Neuronal stem cell (in vitro differentiated cells): ENCODE measurements around the gene RTBDN.

Source experiments
- DNase-seq: peaks from one replicate; pipeline ENCODE4 v3.0.0-alpha.2; 2013; ENCODE audit warnings: low spot score
- H2AFZ ChIP-seq: one replicate; pipeline ENCODE4 v1.6.1; 2013; ENCODE audit warnings: mild to moderate bottlenecking, low read length, inconsistent platforms
- H2AK5ac ChIP-seq: 2 replicates; pipeline ENCODE4 v1.6.1; 2013; ENCODE audit warnings: low read depth, mild to moderate bottlenecking, inconsistent platforms, low read length, moderate library complexity, mixed read lengths
- H2BK120ac ChIP-seq: 2 replicates; pipeline ENCODE4 v1.6.1; 2013; ENCODE audit warnings: low read depth, mild to moderate bottlenecking, inconsistent platforms, low read length, moderate library complexity, mixed read lengths
- H2BK12ac ChIP-seq: one replicate; pipeline ENCODE4 v1.6.1; 2013; ENCODE audit warnings: low read length, inconsistent platforms
- H2BK15ac ChIP-seq: 2 replicates; pipeline ENCODE4 v1.6.1; 2013; ENCODE audit warnings: mild to moderate bottlenecking, low read length, inconsistent platforms, mixed read lengths
- H2BK5ac ChIP-seq: one replicate; pipeline ENCODE4 v1.6.1; 2013; ENCODE audit warnings: inconsistent platforms, mild to moderate bottlenecking, low read length, moderate library complexity
- H3K14ac ChIP-seq: one replicate; pipeline ENCODE4 v1.6.1; 2013; ENCODE audit warnings: low read length, inconsistent platforms
- H3K18ac ChIP-seq: 2 replicates; pipeline ENCODE4 v1.6.1; 2013; ENCODE audit warnings: low read length, inconsistent platforms
- H3K23ac ChIP-seq: 2 replicates; pipeline ENCODE4 v1.6.1; 2013; ENCODE audit warnings: low read depth, mild to moderate bottlenecking, mixed read lengths, low read length, inconsistent platforms; ENCODE audit not compliant: poor library complexity
- H3K27ac ChIP-seq: replicated peaks from 3 replicates; pipeline ENCODE4 v1.5.1; 2013; ENCODE audit warnings: low read length, inconsistent platforms
- H3K27me3 ChIP-seq, 3 experiments: 2 replicates each; pipeline ENCODE4 v1.6.1; 2013; ENCODE audit warnings: low read length in 3 of 3, mild to moderate bottlenecking in 2 of 3, inconsistent platforms in 1 of 3, low read depth in 1 of 3, mixed read lengths in 1 of 3, moderate library complexity in 1 of 3; ENCODE audit not compliant: control insufficient read depth in 3 of 3, insufficient read depth in 3 of 3
- H3K36me3 ChIP-seq, 2 donors: replicated peaks in 1 of 2; 2 replicates each; pipeline ENCODE4 v1.6.1; 2013; ENCODE audit warnings: low read length in 2 of 2; ENCODE audit not compliant: control insufficient read depth in 2 of 2, insufficient read depth in 2 of 2
- H3K4ac ChIP-seq: 2 replicates; pipeline ENCODE4 v1.6.1; 2013; ENCODE audit warnings: inconsistent platforms, mild to moderate bottlenecking, low read length, moderate library complexity
- H3K4me1 ChIP-seq, 2 donors: 1 replicate in 1 of 2; 2 replicates in 1 of 2; pipeline ENCODE4 v1.6.1; 2013; ENCODE audit warnings: low read length in 2 of 2, low read depth in 1 of 2; ENCODE audit not compliant: control insufficient read depth in 2 of 2, insufficient read depth in 1 of 2
- H3K4me2 ChIP-seq: one replicate; pipeline ENCODE4 v1.6.1; 2013; ENCODE audit warnings: mild to moderate bottlenecking, low read length, inconsistent platforms; ENCODE audit not compliant: insufficient read depth, poor library complexity, severe bottlenecking
- H3K4me3 ChIP-seq, 2 donors: 2 replicates each; pipeline ENCODE4 v1.5.1; 2013; ENCODE audit warnings: low read length in 2 of 2, mild to moderate bottlenecking in 2 of 2, inconsistent platforms in 1 of 2, moderate library complexity in 1 of 2
- H3K79me1 ChIP-seq: one replicate; pipeline ENCODE4 v1.6.1; 2013; ENCODE audit warnings: low read depth, mild to moderate bottlenecking, inconsistent platforms, low read length, moderate library complexity
- H3K9ac ChIP-seq: one replicate; pipeline ENCODE4 v1.6.1; 2013; ENCODE audit warnings: mild to moderate bottlenecking, low read depth, low read length, inconsistent platforms; ENCODE audit not compliant: poor library complexity
- H3K9me3 ChIP-seq, 2 donors: replicated peaks in 1 of 2; 2 replicates each; pipeline versions ENCODE3 to v1.6.1; 2013; ENCODE audit warnings: low read length in 2 of 2, mild to moderate bottlenecking in 2 of 2, inconsistent platforms in 1 of 2, low read depth in 1 of 2, mixed read lengths in 1 of 2, moderate library complexity in 1 of 2; ENCODE audit not compliant: control insufficient read depth in 2 of 2, insufficient read depth in 1 of 2
- H4K8ac ChIP-seq: one replicate; pipeline ENCODE4 v1.6.1; 2013; ENCODE audit warnings: low read depth, mild to moderate bottlenecking, inconsistent platforms, low read length, moderate library complexity
- H4K91ac ChIP-seq: one replicate; pipeline ENCODE4 v1.6.1; 2013; ENCODE audit warnings: low read length, low read depth, mild to moderate bottlenecking, inconsistent platforms; ENCODE audit not compliant: poor library complexity
- WGBS, 2 donors: extraction: QIAGEN DNeasy Blood & Tissue Kit; methylation state at CpG; one replicate each; pipeline ENCODE4 v1.1.7; 2013; ENCODE audit warnings: missing lambda C conversion rate in 2 of 2, mixed read lengths in 1 of 2; ENCODE audit not compliant: insufficient read length in 2 of 2, insufficient replicate concordance in 1 of 2; ENCODE audit errors: extremely low coverage in 2 of 2; 5-methylcytosine and 5-hydroxymethylcytosine counted together

RTBDN gene

DNA sequence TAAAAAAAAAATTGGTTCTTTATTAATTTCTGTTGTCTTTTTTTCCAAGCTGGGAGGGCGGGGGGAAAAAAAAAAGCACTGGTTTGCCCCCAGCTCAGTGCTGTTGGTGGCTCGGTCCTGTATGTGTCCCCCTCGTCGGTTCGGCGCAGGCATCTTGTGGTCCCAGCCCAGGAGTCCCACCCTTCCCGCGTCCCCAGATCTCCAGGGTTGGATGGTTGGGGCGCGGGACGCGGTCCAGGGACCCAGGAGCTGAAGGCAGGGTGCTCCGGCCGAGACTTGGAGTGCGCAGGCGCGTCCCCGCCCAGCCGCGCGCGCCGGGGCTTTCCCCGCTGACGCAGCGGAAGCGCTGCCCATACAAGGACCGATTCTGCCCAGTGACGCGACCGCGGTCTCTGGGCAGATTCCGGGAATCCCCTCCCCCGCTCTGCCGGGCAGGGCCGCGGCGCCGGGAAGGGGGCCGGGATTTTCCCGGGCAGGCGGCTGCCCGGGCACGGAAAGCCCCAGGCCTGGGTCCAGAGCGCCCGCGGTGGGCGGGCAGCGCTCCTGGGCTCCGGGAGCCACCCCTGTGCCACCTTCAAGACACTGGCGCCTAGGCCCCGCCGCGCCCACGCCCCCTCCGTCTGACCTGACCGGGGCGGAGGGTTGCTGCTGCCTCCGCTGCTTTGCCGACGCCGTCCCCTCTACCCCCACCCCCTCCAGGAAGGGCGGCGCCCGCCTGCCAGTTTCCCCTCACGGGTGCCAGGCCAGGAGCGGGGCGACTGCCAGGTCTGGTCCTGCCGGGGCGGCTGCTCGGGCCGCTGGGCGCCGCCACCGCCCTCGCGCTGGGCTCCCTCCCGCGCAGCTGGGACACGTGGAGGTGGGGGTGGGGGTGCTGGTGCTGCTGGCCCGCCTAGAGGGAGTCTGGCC is 40.8 kb downstream of the RTBDN start:
- Histone ChIP-seq H3K14ac (no peak overlapping the region), H3K9ac (peak overlapping the region; percentile 73), H3K23ac (peak overlapping the region; percentile 90), H3K9me3 (no peaks in the 10 kb centered on the region), H3K36me3 (peaks cover under 1 to 12% of the 10 kb centered on the region in 2 donors), H3K4me1 (peaks cover 21 to 37% of the 10 kb centered on the region in 2 donors), H3K4me2 (peak overlapping the region; percentile 99), H2BK5ac (peak overlapping the region; percentile 55), H3K4ac (peak overlapping the region; percentile 30), H3K4me3 (peak overlapping the region; percentile 60 to 73), H3K18ac (peak overlapping the region; percentile 70), H4K8ac (no peak overlapping the region), H2BK120ac (no peak overlapping the region), H4K91ac (no peak overlapping the region), H3K27ac (no peak overlapping the region), H2BK15ac (no peak overlapping the region), H3K27me3 (peaks cover 0 to 31% (median 3%) of the 10 kb centered on the region in 3 experiments), H2AFZ (peak overlapping the region; percentile 88), H2BK12ac (no peak overlapping the region), H3K79me1 (peaks cover 4% of the 10 kb centered on the region), H2AK5ac (peak overlapping the region; percentile 29)
- peak; percentile 94 for DNase-seq
- no CpG with 5 or more reads among the region's 81 CpGs for WGBS, 2 donors

DNA sequence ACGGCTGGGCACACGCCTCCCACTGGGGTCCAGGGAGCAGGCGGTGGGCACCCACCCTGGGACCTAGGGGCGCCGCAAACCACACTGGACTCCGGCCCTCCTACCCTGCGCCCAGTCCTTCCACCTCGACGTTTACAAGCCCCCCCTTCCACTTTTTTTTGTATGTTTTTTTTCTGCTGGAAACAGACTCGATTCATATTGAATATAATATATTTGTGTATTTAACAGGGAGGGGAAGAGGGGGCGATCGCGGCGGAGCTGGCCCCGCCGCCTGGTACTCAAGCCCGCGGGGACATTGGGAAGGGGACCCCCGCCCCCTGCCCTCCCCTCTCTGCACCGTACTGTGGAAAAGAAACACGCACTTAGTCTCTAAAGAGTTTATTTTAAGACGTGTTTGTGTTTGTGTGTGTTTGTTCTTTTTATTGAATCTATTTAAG is 41.5 kb downstream of the RTBDN start:
- Histone ChIP-seq H2BK120ac (no peak overlapping the region), H4K8ac (no peak overlapping the region), H3K23ac (peak overlapping the region; percentile 85), H3K36me3 (peaks cover 0 to 8% of the 10 kb centered on the region in 2 donors), H3K14ac (no peak overlapping the region), H2AK5ac (peak overlapping the region; percentile 72), H3K18ac (peak overlapping the region; percentile 97), H3K9me3 (no peaks in the 10 kb centered on the region), H3K79me1 (peaks cover 4% of the 10 kb centered on the region), H2AFZ (peak overlapping the region; percentile 88), H2BK5ac (peak overlapping the region; percentile 71), H4K91ac (no peak overlapping the region), H3K4me2 (peak overlapping the region; percentile 96), H3K4me3 (peak overlapping the region; percentile 60 to 79), H3K4me1 (peaks cover 24 to 43% of the 10 kb centered on the region in 2 donors), H3K27ac (no peak overlapping the region), H2BK12ac (no peak overlapping the region), H3K9ac (peak overlapping the region; percentile 91), H2BK15ac (peak overlapping the region; percentile 84), H3K27me3 (peaks cover 0 to 31% (median 3%) of the 10 kb centered on the region in 3 experiments), H3K4ac (no peak overlapping the region)
- no CpG with 5 or more reads among the region's 22 CpGs for WGBS, 2 donors
- DNase-seq = no peak

DNA sequence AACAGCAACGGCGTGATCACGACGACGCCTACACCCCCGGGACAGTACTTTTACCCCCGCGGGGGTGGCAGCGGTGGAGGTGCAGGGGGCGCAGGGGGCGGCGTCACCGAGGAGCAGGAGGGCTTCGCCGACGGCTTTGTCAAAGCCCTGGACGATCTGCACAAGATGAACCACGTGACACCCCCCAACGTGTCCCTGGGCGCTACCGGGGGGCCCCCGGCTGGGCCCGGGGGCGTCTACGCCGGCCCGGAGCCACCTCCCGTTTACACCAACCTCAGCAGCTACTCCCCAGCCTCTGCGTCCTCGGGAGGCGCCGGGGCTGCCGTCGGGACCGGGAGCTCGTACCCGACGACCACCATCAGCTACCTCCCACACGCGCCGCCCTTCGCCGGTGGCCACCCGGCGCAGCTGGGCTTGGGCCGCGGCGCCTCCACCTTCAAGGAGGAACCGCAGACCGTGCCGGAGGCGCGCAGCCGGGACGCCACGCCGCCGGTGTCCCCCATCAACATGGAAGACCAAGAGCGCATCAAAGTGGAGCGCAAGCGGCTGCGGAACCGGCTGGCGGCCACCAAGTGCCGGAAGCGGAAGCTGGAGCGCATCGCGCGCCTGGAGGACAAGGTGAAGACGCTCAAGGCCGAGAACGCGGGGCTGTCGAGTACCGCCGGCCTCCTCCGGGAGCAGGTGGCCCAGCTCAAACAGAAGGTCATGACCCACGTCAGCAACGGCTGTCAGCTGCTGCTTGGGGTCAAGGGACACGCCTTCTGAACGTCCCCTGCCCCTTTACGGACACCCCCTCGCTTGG is 42.1 kb downstream of the RTBDN start:
- H2BK15ac ChIP-seq = peak overlapping the region; percentile 84
- peak overlapping the region; percentile 88 for H2AFZ ChIP-seq
- WGBS, 2 donors = no CpG with 5 or more reads among the region's 84 CpGs
- peak overlapping the region; percentile 60 to 79 for H3K4me3 ChIP-seq
- H2BK120ac ChIP-seq = no peak overlapping the region
- H3K27ac ChIP-seq = no peak overlapping the region
- H3K9ac ChIP-seq = peak overlapping the region; percentile 91
- peaks cover 0 to 7% of the 10 kb centered on the region in 2 donors for H3K36me3 ChIP-seq
- peak overlapping the region; percentile 96 for H3K4me2 ChIP-seq
- H4K8ac ChIP-seq = no peak overlapping the region
- H3K4me1 ChIP-seq = peaks cover 24 to 43% of the 10 kb centered on the region in 2 donors
- H4K91ac ChIP-seq = no peak overlapping the region
- peaks cover 0 to 31% (median 3%) of the 10 kb centered on the region in 3 experiments for H3K27me3 ChIP-seq
- H3K18ac ChIP-seq = peak overlapping the region; percentile 97
- no peaks in the 10 kb centered on the region for H3K9me3 ChIP-seq
- H2BK5ac ChIP-seq = peak overlapping the region; percentile 71
- DNase-seq = no peak
- H3K79me1 ChIP-seq = peaks cover 4% of the 10 kb centered on the region
- H2AK5ac ChIP-seq = peak overlapping the region; percentile 72
- peak overlapping the region; percentile 85 for H3K23ac ChIP-seq
- no peak overlapping the region for H2BK12ac ChIP-seq
- peak overlapping the region; percentile 37 for H3K4ac ChIP-seq
- H3K14ac ChIP-seq = peak overlapping the region; percentile 42
